GM21576 (cell line): Measurements from ENCODE around the gene BEND3.
"Not testable (repeated sequence)": the region's sequence is repeated elsewhere in the genome, so short reads cannot be mapped to it uniquely, and the experiment has no call there.

ENCODE experiments used
- ATAC-seq: cut with Tn5 transposase; IDR thresholded peaks from one replicate; pipeline ENCODE4 v1.9.1; 2021; ENCODE audit warnings: mild to moderate bottlenecking, moderate library complexity; ENCODE audit not compliant: unreplicated experiment

BEND3 gene

DNA sequence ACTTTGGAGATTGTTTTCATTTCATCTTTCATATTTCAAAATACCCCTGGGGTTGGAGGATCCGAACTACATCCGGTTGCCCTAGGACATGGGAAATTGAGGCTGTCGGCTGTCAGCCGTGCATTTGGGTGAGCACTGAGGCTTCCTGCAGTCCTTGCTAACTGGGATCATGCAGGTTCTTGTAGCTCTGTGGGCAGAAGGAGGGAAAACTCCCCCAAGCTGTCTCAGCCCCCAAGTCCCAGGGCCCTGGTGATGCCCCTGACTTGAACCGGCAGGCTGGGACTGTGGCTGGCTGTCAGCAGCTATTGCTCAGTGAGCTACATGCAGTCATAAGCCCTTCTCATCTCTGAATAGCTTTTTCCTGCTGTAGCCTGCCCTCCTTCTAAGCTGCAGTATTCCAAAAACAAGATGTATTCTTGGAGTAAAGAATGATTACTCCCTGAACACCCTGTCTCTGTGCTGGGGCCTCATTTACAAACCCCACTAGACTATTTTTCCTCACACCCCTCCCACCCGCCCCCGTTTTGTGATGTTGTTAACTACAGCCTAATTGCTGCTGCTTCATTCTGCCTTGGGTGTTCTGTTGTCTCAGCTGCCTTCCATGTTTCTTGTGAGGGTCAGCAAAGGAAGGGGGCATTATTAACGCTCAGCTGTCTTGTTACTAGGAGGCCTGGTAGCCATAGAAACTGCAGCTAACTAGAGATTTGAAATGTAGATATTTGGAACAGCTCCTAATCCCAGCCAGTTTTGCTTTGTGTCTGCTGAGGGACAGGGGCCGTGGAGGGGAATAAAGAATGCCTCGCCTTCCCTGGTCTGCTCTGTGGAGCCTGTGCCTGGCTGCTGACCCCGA, 69.3 kb downstream of the BEND3 start:
- ATAC-seq: no peak

DNA sequence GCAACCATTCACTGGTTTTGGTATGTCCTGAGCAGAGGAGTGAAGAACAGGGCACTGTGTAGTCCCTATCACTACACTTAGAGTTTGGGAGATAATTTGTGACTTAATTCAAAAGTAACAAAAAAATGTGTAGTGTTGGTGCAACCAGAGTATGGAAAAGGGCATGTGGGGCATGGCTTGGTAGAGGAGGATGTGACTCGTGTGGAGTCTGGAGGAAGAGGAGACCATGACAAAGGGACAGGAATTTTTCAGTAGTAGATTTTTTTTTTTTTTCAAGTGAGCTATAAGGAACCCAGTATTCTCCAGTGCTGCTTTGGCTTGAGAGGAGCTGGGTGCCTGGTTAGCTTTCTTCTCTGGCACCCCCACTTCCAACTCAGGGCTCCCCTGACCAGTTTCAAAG, 82.2 kb downstream of the BEND3 start:
- ATAC-seq: no peak

DNA sequence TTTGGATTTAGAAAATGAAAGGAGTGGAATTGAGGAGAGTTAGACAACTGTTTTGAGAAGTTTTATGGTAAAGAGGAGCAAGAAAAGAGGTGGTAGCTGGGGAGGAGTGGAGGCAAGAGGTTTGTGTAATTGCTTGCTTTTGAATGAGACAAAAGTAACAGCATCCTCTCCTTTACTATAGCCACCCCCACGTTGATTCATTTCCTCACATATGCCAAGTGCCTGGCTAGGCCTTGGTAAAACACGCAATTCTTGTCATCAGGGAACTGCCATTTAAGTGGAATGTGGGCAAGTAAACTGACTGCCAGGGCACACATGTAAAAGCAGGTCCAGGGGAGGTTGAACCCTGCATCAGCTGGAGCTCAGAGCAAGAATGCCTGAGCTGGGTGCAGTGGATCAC, 83.3 kb downstream of the BEND3 start:
- ATAC-seq: no peak

DNA sequence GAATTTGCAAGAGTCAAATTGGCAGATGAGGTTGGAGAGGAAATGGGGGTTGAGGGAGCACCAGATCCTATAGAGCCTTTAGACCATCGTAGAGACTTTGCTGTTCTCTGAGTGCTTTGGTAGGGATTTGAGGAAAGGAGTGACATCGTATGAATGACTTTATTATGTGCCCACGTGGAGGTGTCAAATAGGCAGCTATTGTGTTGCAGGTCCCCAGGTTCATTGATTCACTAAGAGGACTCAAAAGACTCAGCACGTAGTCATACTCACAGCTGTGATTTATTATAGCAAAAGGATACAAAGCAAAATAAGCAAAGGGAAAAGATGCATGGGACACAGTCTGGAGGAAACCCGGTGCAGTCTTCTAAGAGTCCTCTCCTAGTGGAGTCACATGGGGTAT, 85.2 kb downstream of the BEND3 start:
- no peak for ATAC-seq

DNA sequence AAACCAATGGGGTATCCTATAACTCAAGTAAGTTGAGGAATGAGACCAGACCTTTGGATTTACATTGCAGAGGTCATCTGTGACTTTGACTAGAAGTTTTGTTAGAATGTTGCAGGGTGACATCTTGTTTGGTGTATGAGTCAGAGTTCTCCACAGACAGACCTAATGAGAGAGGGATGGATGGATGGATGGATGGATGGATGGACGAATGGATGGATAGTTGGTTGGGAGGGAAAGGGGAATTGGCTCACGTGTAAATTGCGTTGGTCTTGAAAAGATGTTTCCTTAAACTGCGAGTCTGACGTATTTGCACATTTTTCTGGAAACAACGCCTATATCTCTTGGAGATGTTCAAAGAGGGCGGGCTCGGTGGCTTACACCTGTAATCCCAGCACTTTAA, 88.3 kb downstream of the BEND3 start:
- ATAC-seq: no peak

DNA sequence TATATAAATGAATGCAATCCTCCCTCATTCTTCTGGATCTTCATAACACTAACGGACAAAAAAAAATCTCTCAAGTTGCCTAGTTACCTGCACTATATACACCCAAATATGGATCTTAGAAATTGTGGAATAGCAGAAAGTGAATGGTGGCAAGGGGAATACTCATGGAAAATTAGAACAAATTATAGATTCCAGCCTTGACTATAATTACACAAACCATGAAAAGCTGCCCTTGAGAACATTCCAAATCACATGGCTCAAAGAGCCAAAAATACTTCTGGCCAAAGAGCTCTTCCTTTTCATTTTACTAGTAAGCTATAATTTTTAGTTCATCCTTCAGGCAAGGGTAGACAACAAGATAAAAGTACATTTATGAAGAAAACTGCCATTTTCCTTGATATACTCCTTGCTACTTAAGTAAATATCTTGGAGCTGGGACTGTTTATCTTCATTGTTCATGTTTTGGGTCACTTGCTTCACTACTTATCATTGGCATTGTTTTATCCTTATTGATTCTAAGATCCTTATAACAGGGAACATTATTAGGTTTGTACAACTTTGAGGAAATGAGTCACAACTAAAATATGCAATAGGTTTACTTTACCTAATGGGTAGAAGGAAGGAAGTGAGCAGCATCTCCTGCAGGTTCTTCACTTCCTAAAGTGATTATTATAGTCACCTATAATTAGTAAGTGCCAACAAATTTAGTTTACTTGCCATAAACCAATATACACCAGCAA, 93.7 kb downstream of the BEND3 start:
- no peak for ATAC-seq

DNA sequence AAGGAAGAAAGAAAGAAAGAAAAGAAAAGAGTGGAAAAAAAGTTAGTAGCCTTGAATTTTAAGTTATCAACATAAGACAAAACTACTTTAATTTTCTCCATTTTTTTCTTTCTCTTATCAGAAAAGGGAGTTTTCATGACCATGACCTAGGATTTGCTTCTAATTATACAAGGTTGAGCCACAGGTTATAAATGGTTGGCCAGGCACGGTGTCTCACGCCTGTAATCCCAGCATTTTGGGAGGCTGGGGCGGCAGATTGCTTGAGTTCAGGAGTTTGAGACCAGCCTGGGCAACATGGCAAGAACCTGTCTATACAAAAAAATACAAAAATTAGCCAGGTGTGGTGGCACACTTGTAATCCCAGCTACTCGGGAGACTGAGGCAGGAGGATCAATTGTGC, 95.1 kb downstream of the BEND3 start:
- no peak for ATAC-seq

DNA sequence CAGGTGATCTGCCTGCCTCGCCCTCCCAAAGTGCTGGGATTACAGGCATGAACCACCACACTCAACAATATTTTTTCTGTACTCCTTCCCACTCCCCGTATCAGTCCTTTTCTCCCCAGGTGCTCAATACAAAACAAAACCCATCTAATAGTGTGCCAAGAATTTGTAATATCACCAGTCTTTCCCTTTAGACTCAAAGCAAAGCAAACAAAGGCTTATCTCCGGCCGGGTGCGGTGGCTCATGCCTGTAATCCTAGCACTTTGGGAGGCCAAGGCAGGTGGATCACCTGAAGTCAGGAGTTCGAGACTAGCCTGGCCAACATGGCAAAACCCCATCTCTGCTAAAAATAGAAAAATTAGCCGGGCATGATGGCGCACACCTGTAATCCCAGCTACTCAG, 95.7 kb downstream of the BEND3 start:
- not testable (repeated sequence) for ATAC-seq

DNA sequence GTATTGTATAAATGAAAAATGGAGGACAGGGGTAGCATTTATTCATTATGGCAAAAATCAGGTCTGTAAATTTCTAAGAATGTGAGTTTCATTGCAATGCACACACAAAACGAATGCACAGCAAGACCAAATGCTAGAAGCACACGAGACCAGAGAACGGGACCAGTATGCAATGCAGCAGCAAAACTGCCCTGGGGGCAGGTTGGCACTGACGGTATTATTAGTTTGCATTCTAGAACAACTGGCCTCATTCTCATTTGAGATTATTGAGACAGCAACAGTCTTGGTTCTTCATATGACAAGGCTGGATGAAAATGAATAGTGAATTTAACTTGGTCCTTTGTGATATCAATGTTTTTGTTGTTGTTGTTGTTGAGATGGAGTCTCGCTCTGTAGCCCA, 96.3 kb downstream of the BEND3 start:
- no peak for ATAC-seq
